Heart left ventricle (tissue), 13 donors: ENCODE data around the gene RNF144B.

ENCODE experiments used
- POLR2A ChIP-seq, 2 donors: fragments of 450-650 bp; IDR thresholded peaks; one replicate each; pipeline ENCODE4 v1.6.1; 2017; ENCODE audit warnings: antibody characterized with exemption in 2 of 2, mild to moderate bottlenecking in 2 of 2, moderate library complexity in 2 of 2
- TF ChIP-seq, protein P1 (sequence below), 12 donors: fragments of 200-600 bp; sonication (generic) in 4 of 12; IDR thresholded peaks; one replicate each; pipeline versions ENCODE4 v1.5.0 to v1.8.0; 2018 to 2022; ENCODE audit warnings: antibody characterized with exemption in 12 of 12, mild to moderate bottlenecking in 5 of 12
- donor health status: ischemic (EF 13 %, LVEDD 7.1; RV severe dilation, severe dysfunction).
- donor health status: DM: no; HTN: yes; CAD: no.
- donor health status: DM: no; HTN: no; CAD: no.
- donor health status: ischemic (EF 25% LVEDD 6.9; RV normal size, moderate dysfunction).
- donor health status: ischemic (EF 25% LVEDD 5.7; RV mildly dilated, moderate dysfunction).
- donor health status: ischemic (EF 35%, LVEDD 5.7; RV mildly dilated, moderate dysfunction).
- donor health status: nonischemic (EF 11% LVEDD 7.7; RV severe dilation, severe dysfunction).
- donor health status: DM: yes; HTN: yes; CAD: no.
- donor health status: PGD.
- donor health status: ischemic (EF 29% LVEDD 5.4; RV normal size, mild dysfunction).
- donor health status: nonischemic (EF 23%, LVEDD 6.1; RV moderate dilation, normal function).

DNA sequence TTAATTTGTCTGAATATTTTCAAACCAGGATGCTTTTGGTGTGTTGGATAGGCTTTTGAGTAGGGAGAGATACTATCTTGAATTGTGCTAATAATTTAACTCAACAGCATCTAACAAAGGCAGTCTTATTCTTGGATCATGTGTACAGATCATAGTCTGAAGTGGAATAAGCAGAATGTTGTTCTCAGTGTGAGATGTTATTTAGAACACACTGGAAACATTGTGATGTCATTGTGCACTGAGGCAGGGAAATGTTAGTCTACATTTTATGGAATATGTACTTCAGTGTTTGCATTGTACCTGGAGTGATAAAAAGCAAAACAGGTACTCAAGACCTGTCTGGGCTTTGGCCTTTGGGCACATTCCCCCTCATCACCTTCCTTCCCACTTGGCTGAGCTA lies 35.0 kb downstream of the RNF144B start:
- TF ChIP-seq, protein P1, sequence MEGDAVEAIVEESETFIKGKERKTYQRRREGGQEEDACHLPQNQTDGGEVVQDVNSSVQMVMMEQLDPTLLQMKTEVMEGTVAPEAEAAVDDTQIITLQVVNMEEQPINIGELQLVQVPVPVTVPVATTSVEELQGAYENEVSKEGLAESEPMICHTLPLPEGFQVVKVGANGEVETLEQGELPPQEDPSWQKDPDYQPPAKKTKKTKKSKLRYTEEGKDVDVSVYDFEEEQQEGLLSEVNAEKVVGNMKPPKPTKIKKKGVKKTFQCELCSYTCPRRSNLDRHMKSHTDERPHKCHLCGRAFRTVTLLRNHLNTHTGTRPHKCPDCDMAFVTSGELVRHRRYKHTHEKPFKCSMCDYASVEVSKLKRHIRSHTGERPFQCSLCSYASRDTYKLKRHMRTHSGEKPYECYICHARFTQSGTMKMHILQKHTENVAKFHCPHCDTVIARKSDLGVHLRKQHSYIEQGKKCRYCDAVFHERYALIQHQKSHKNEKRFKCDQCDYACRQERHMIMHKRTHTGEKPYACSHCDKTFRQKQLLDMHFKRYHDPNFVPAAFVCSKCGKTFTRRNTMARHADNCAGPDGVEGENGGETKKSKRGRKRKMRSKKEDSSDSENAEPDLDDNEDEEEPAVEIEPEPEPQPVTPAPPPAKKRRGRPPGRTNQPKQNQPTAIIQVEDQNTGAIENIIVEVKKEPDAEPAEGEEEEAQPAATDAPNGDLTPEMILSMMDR (IDR thresholded peaks at IDR 0.05) = no peak
- TF ChIP-seq POLR2A (IDR thresholded peaks at IDR 0.05) = no peak
